Pericardium fibroblast (primary cell): ENCODE data around the gene NDC80. TPM values are rescaled to one million over a fixed set of nuclear protein-coding genes. Genes with fewer than 3 reads are reported as not detected.

ENCODE experiments used
- total RNA-seq: library from RNA; depleted of rRNA; stranded (reverse); fragments of >200 nt; gene quantifications from 2 replicates; pipeline ENCODE4 v1.2.3, GENCODE V29; 2015

The NDC80 gene
- 0.85 and 1.4 TPM in 2 replicates for total RNA-seq

DNA sequence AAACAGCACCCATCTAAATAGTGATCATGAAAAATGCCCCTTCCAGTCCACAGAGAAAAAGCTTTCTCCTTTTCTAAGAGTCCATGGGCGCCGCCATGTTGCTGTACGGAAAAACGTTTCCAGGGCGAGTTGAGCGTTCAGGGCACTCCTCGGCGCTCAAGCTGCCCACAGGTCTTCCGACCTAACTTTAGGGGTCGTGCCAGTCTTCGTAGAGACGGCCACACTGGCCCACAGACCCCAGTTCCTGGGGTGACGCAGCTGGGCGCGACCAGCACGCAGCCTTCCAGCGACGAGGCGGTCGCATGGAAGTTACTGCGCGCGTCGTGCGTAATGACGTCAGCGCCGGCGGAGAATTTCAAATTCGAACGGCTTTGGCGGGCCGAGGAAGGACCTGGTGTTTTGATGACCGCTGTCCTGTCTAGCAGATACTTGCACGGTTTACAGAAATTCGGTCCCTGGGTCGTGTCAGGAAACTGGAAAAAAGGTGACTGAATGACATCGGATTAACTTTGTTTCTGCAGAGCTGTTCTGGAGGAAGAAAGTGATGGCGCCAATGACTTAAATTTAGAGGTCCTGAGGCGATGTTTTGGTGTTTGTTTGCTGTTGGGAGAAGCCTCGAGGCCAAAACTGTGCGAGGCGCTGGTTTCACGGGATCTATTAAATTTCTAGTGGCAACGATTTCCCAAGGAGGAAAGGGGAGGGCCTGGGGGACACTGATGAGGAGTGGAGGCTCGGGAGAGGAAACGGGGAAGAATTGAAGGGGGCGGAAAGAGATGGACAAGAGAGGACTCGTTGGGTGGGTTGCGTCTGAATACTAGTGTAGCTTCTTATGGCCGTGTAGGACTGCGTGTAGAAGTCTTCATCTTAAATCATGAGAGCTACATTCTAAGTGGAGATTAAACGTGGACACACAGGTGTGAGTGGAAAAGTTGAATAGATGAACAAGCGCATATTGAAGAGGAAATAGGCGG, at the start of gene NDC80, which contains the start of gene METTL4:
Gene NDC80, plus strand, starts transcription at position 358 of the 971 bp plus-strand sequence. CDS start 1,429 bp downstream, outside the sequence.
Gene METTL4, minus strand, starts transcription at position 306 of the 971 bp plus-strand sequence. CDS start 4,289 bp downstream, outside the sequence.

DNA sequence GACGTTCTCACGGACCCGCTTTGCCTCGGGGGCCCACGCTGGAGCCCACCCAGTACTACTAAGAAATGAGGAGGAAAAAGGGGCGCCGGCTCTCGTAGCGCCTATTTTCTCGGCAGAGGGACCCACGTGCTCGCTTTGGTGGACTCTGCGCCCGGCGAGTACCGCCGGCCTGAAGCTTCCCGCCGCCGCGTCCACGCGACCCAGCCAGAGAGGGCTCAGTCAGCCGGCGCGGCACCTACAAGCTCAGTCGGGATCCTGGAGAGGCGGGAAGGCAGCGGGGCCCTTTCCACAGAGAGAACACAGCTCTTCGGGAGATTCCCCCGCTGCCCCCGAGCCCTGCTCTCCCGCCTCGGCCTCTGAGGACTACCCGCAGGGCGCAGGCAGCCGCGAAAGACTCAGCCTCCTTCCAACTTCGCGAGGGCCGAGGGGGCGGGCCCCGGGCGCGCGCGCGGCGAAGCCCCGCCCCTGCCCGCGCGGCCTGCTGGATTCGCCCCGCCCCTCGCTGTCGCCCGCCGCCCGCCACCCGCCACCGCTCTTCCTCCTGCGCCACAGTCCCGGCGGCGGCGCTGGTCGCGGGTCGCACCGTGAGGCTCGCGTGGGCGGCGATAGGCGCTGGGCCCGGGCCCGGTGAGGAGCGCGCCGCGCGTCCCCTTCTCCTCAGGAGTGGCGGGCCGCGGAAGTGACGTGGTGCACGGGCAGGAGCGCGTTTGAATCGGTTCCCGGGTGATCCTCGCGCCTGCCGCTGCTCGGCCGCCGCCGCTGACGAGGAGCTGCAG, 84.0 kb downstream of the NDC80 start, which contains the start of gene SMCHD1:
Gene SMCHD1, plus strand, starts transcription at position 549 of the 776 bp plus-strand sequence. CDS start 350 bp downstream, outside the sequence.

Other genes starting within 250 kb of the NDC80 start
- 2.8 and 3.9 TPM in 2 replicates for gene METTL4, start 52 bp upstream of the NDC80 start, total RNA-seq
- 22.1 and 33.1 TPM in 2 replicates for gene SMCHD1, start 84.2 kb downstream of the NDC80 start, total RNA-seq